HCT116 (cell line): ENCODE measurements around the gene LRRC71. TPM values are rescaled to one million over a fixed set of nuclear protein-coding genes. Genes with fewer than 3 reads are reported as not detected.

ENCODE experiments used
- ATAC-seq: fragments of 200-7000 bp; cut with Tn5 transposase; 2 replicates; pipeline ENCODE4 v1.9.1; 2020; ENCODE audit warnings: mild to moderate bottlenecking, moderate library complexity
- BruUV-seq: library from RNA; stranded (reverse); fragments of 400-500 nt; replicated peaks from 2 replicates; lab custom pipeline; 2021; lab: Mats Ljungman, UMichigan
- CTCF ChIA-PET: fragments of 300-600 bp; sonication (Branson Sonifier 250); formaldehyde crosslinking; loops from one replicate; lab custom pipeline; 2021; ENCODE audit warnings: antibody characterized with exemption; lab: Charles Lee
- POLR2A ChIA-PET: fragments of 300-600, 350-600 bp; sonication (Branson Sonifier 250); formaldehyde crosslinking; loops from one replicate; lab custom pipeline; 2021; ENCODE audit warnings: antibody characterized with exemption; lab: Charles Lee
- RAD21 ChIA-PET, 2 experiments: fragments of 300-600 bp; sonication (Branson Sonifier 250); formaldehyde crosslinking; loops; one replicate each; lab custom pipeline; 2023; ENCODE audit warnings: low total read pairs in 2 of 2; ENCODE audit not compliant: uncharacterized antibody in 2 of 2, unreplicated experiment in 2 of 2, low non-redundant PET in 1 of 2; lab: Charles Lee
- DNase-seq: peaks from one replicate; pipeline ENCODE4 v3.0.0-alpha.2; 2010; ENCODE audit warnings: low read depth, low spot score
- H2AFZ ChIP-seq: fragments of 200-600 bp; shearing (Covaris generic), sonication (generic); 2 replicates; pipeline ENCODE4 v1.6.1; 2017; ENCODE audit warnings: low read depth, mixed run types, mixed read lengths, antibody characterized with exemption, low read length; ENCODE audit not compliant: poor library complexity, severe bottlenecking
- H3K27ac ChIP-seq: 2 replicates; pipeline ENCODE4 v1.5.1; 2012; ENCODE audit warnings: low read depth, low read length
- H3K27me3 ChIP-seq: fragments of 200-600 bp; sonication (generic); 2 replicates; pipeline ENCODE4 v1.6.1; 2016; ENCODE audit warnings: mixed run types, low read length, mixed read lengths; ENCODE audit not compliant: insufficient read depth
- H3K36me3 ChIP-seq, 2 experiments: fragments of 200-500 bp in 1 of 2; fragments of 200-600 bp in 1 of 2; sonication (Bioruptor generic) in 1 of 2; sonication (generic) in 1 of 2; 2 replicates each; pipeline versions ENCODE4 v1.5.1 to v1.6.1; 2014 to 2016; ENCODE audit warnings: low read length in 2 of 2, inconsistent platforms in 1 of 2, mixed read lengths in 1 of 2, mixed run types in 1 of 2; ENCODE audit not compliant: insufficient read depth in 2 of 2, control insufficient read depth in 1 of 2
- H3K4me1 ChIP-seq, 2 experiments: fragments of 200-600 bp in 1 of 2; sonication (generic) in 1 of 2; 2 replicates each; pipeline versions ENCODE4 v1.5.1 to v1.6.1; 2012 to 2017; ENCODE audit warnings: low read length in 2 of 2, inconsistent platforms in 1 of 2, mild to moderate bottlenecking in 1 of 2, mixed read lengths in 1 of 2, mixed run types in 1 of 2, moderate library complexity in 1 of 2; ENCODE audit not compliant: insufficient read depth in 2 of 2, control insufficient read depth in 1 of 2
- H3K4me2 ChIP-seq: fragments of 200-600 bp; sonication (generic); 2 replicates; pipeline ENCODE4 v1.6.1; 2017; ENCODE audit warnings: mixed run types, low read length, mixed read lengths
- H3K4me3 ChIP-seq, 2 experiments: fragments of 200-600 bp in 1 of 2; sonication (generic) in 1 of 2; replicated peaks in 1 of 2; 2 replicates each; pipeline ENCODE4 v1.5.1; 2011 to 2016; ENCODE audit warnings: low read length in 2 of 2, control low read depth in 1 of 2, low read depth in 1 of 2, mild to moderate bottlenecking in 1 of 2, mixed read lengths in 1 of 2, mixed run types in 1 of 2
- H3K79me2 ChIP-seq: fragments of 200-600 bp; sonication (generic); 2 replicates; pipeline ENCODE4 v1.6.1; 2017; ENCODE audit warnings: mild to moderate bottlenecking, mixed run types, low read length, moderate library complexity, mixed read lengths; ENCODE audit not compliant: insufficient read depth
- H3K9ac ChIP-seq: fragments of 200-600 bp; sonication (generic); 2 replicates; pipeline ENCODE4 v1.6.1; 2016; ENCODE audit warnings: low read length, mixed read lengths
- H3K9me2 ChIP-seq: fragments of 200-600 bp; sonication (generic), shearing (Covaris generic); 2 replicates; pipeline ENCODE4 v1.6.1; 2017; ENCODE audit warnings: mixed run types, mild to moderate bottlenecking, moderate library complexity; ENCODE audit not compliant: insufficient read depth
- H3K9me3 ChIP-seq, 2 experiments: fragments of 200-500 bp in 1 of 2; fragments of 200-600 bp in 1 of 2; sonication (Bioruptor generic) in 1 of 2; sonication (generic) in 1 of 2; 2 replicates each; pipeline ENCODE4 v1.6.1; 2014 to 2017; ENCODE audit warnings: low read length in 2 of 2, mixed read lengths in 2 of 2, inconsistent platforms in 1 of 2, low read depth in 1 of 2, mild to moderate bottlenecking in 1 of 2, mixed run types in 1 of 2, moderate library complexity in 1 of 2; ENCODE audit not compliant: control insufficient read depth in 1 of 2, insufficient read depth in 1 of 2
- H4K20me1 ChIP-seq: fragments of 200-600 bp; sonication (generic), shearing (Covaris generic); 2 replicates; pipeline ENCODE4 v1.6.1; 2017; ENCODE audit warnings: mixed run types, mild to moderate bottlenecking, moderate library complexity; ENCODE audit not compliant: insufficient read depth
- CBX3 ChIP-seq: IDR thresholded peaks from 2 replicates; pipeline ENCODE4 v1.6.1; 2012; ENCODE audit warnings: low read depth
- CTCF ChIP-seq, 3 experiments: fragments of 200-600 bp in 1 of 3; sonication (generic) in 1 of 3; IDR thresholded peaks in 2 of 3; conservative IDR thresholded peaks in 1 of 3; 2 replicates each; pipeline ENCODE4 v1.5.1; 2012 to 2017; ENCODE audit warnings: low read depth in 2 of 3, low read length in 2 of 3, antibody characterized with exemption in 1 of 3, borderline replicate concordance in 1 of 3, control low read depth in 1 of 3, mild to moderate bottlenecking in 1 of 3, mixed read lengths in 1 of 3, mixed run types in 1 of 3, moderate library complexity in 1 of 3; ENCODE audit not compliant: insufficient read depth in 1 of 3
- EGR1 ChIP-seq: IDR thresholded peaks from 2 replicates; pipeline ENCODE4 v1.6.1; 2012; ENCODE audit warnings: low read depth
- ELF1 ChIP-seq: IDR thresholded peaks from 2 replicates; pipeline ENCODE4 v1.6.1; 2012; ENCODE audit warnings: low read depth, borderline replicate concordance
- EZH2phosphoT487 ChIP-seq: fragments of 200-600 bp; IDR thresholded peaks from 2 replicates; pipeline ENCODE4 v1.6.1; 2018; ENCODE audit warnings: antibody characterized with exemption, borderline replicate concordance
- FOSL1 ChIP-seq: IDR thresholded peaks from 2 replicates; pipeline ENCODE4 v1.6.1; 2012; ENCODE audit warnings: low read depth
- JUND ChIP-seq: IDR thresholded peaks from 2 replicates; pipeline ENCODE4 v1.6.1; 2012
- MAX ChIP-seq: IDR thresholded peaks from 2 replicates; pipeline ENCODE4 v1.6.1; 2012
- POLR2A ChIP-seq: IDR thresholded peaks from 2 replicates; pipeline ENCODE4 v1.7.0; 2011; ENCODE audit warnings: borderline replicate concordance; ENCODE audit not compliant: insufficient read depth, insufficient read length; ENCODE audit errors: extremely low read depth
- POLR2AphosphoS5 ChIP-seq: IDR thresholded peaks from 2 replicates; pipeline ENCODE4 v1.6.1; 2011; ENCODE audit warnings: mild to moderate bottlenecking, low read depth, low read length, moderate library complexity
- REST ChIP-seq: IDR thresholded peaks from 2 replicates; pipeline ENCODE4 v1.6.1; 2012; ENCODE audit warnings: low read depth
- SP1 ChIP-seq: IDR thresholded peaks from 2 replicates; pipeline ENCODE4 v1.6.1; 2012; ENCODE audit warnings: low read depth
- SRF ChIP-seq: IDR thresholded peaks from 2 replicates; pipeline ENCODE4 v1.6.1; 2012; ENCODE audit warnings: low read depth
- TCF7L2 ChIP-seq: IDR thresholded peaks from 2 replicates; pipeline ENCODE4 v1.7.0; 2011; ENCODE audit warnings: borderline replicate concordance, inconsistent platforms; ENCODE audit not compliant: insufficient read depth, insufficient read length; ENCODE audit errors: extremely low read depth
- YY1 ChIP-seq: IDR thresholded peaks from 2 replicates; pipeline ENCODE4 v1.6.1; 2011; ENCODE audit warnings: low read length, low read depth, moderate library complexity, mild to moderate bottlenecking; ENCODE audit not compliant: insufficient replicate concordance; ENCODE audit errors: extremely low read depth
- ZBTB33 ChIP-seq: IDR thresholded peaks from 2 replicates; pipeline ENCODE4 v1.6.1; 2011; ENCODE audit warnings: mild to moderate bottlenecking, low read length, moderate library complexity; ENCODE audit not compliant: insufficient replicate concordance; ENCODE audit errors: extremely low read depth
- ZFX ChIP-seq: fragments of 450-650 bp; IDR thresholded peaks from 2 replicates; pipeline ENCODE4 v1.6.1; 2017
- ZNF274 ChIP-seq: fragments of 200-500 bp; sonication (Bioruptor generic); IDR thresholded peaks from 2 replicates; pipeline ENCODE4 v1.6.1; 2014; ENCODE audit warnings: mild to moderate bottlenecking, low read depth, low read length, inconsistent platforms
- intact Hi-C: fragments of 100-400 bp; cut with micrococcal nuclease; formaldehyde crosslinking; loops from 2 replicates; pipeline ENCODE4 v1.10.0; 2022
- total RNA-seq: library from RNA; stranded (reverse); gene quantifications from one replicate; pipeline ENCODE4 v1.2.1, GENCODE V29; 2021; ENCODE audit not compliant: unreplicated experiment

LRRC71 gene
- total RNA-seq, 1 experiment from 2014 or later: not detected

- intact Hi-C loops: no loop called here
- Histone ChIP-seq H2AFZ (no peak overlapping the region), H4K20me1 (no peaks in the 10 kb centered on the region), H3K27me3 (no peaks in the 10 kb centered on the region), H3K36me3 (no peaks in the 10 kb centered on the region), H3K4me2 (no peak overlapping the region), H3K27ac (no peak overlapping the region), H3K9ac (no peak overlapping the region), H3K79me2 (no peaks in the 10 kb centered on the region), H3K4me1 (peaks cover 6 to 27% of the 10 kb centered on the region in 2 experiments; a peak in 3 of 4 replicates), H3K4me3 (no peak overlapping the region), H3K9me2 (no peaks in the 10 kb centered on the region), H3K9me3 (no peaks in the 10 kb centered on the region; a peak in 1 of 4 replicates)
- ChIA-PET RAD21 (no interaction called here), CTCF (no interaction called here), POLR2A (no interaction called here)
- ATAC-seq (no peak), DNase-seq (no peak)
- no TSS peak for BruUV-seq
- TF ChIP-seq CTCF (IDR thresholded peaks at IDR 0.05 in 2 of 3, conservative IDR thresholded peaks at IDR 0.05 in 1 of 3; ENCODE audit: borderline replicate concordance in 1 of 3, insufficient read depth in 1 of 3, low read depth in 2 of 3, low read length in 2 of 3): no peak
- no peak for TF ChIP-seq JUND
- no peak for TF ChIP-seq FOSL1
- no peak for TF ChIP-seq CBX3
- no peak for TF ChIP-seq REST
- TF ChIP-seq SP1: no peak
- TF ChIP-seq ZFX: no peak
- no peak for TF ChIP-seq MAX
- TF ChIP-seq EZH2phosphoT487: no peak
- TF ChIP-seq POLR2AphosphoS5: no peak
- no peak for TF ChIP-seq ZBTB33
- TF ChIP-seq EGR1: no peak
- TF ChIP-seq POLR2A: no peak
- no peak for TF ChIP-seq ELF1
- TF ChIP-seq SRF: no peak
- TF ChIP-seq ZNF274: no peak
- no peak for TF ChIP-seq TCF7L2
- TF ChIP-seq YY1: no peak
These were observed 14.8 kb upstream of the LRRC71 start for GRCh38 chr1:156905651-156906050.
